Endometrium (tissue), 2 donors: ENCODE results near the gene RASA3.
A peak's percentile ranks its signal among the peaks of the same experiment; 100 is the strongest.

Experiments
- FAIRE-seq: peaks from 2 replicates; lab custom pipeline; 2012; peaks lifted over from hg19 to GRCh38; lab: Jason Lieb, UNC
- donor health status: control.
- donor health status: control.

The RASA3 gene

DNA sequence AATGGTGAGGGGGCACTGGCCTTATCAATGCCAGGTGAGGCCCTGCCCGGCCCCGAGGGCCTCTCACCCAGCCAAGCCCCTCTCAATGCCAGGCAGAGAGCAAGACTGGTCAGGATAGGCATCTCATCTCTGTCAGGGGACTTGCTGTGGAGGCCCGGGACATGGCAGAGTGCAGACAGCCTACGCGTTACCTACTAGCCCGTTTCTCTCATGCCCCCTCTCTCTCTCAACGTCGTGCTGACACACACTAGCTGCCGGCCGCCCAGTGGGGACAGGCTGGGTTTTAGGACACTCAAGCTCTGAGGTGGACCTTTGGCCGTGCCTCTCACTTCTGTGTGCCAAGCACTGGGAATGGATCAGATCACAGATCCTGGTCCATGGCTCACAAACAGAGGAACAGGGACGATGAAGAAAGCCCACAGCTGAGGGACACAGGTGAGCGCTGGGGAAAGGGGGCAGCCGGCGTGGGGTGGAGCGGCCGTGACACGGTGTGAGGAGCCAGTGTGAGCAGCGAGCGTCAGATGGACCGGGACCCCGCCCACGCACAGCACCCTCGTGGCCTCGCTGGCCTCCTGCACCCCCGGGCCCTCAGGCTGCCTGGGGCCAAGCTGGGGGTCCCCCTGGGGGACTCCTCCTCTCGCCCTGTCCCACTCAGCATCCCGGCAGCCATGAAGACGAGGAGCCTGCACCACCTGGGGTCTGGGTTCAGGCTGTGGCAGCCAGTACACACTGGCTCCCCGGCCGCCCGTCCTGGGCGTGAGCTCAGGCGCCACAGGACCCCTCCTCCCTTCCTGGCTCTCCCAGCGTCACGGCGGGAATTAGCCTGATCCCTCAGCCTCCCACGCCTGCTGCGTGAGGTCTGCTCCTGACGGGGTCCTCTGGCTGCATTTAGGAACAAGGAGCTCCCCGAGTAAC lies 81.6 kb downstream of the RASA3 start:
- FAIRE-seq, result no peak

DNA sequence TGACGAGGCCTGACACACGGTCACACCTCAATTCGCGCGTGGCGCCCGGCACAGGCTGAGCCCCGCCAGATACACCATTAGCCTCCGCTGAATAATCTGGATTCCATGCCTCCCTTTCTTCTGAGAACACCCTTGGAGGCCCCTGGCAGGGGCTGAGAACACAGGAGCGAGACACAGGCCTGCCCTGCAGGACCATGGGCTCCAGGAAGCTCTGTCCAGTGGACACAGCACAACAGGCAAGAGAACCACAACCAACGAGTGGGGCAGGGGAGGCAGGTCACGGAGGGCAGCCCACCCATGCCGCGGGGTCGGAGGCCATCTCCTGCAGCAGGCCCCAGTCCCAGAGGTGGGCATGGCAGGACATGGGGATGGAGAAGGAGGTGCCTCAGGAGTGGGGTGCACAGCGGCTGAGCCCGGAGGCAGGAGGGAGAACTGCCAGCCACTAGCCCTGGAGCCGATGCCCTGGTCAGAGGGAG lies 82.8 kb downstream of the RASA3 start:
- FAIRE-seq, result no peak

DNA sequence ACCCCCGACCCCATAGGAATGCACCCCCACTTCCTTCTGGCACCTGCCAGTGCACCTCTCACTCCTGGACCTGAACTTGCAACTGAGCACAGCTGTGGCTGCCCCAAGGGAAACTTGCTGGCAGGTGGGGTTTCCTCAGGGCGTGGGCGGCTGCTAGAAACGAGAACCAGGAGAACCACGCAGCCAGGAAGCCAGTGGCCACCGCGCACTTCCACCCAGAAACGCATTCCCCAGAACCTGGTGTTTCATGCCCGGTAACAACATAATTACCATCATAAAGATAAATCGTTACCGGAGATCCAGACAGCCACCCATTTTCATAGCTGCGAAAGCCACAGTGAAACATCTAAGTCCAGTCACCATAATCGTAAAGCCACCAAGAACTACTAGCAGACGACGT lies 83.4 kb downstream of the RASA3 start:
- FAIRE-seq, result no peak

GRCh38 chr13:114048443-114048842 lies 84.0 kb downstream of the RASA3 start:
- FAIRE-seq, result no peak

DNA sequence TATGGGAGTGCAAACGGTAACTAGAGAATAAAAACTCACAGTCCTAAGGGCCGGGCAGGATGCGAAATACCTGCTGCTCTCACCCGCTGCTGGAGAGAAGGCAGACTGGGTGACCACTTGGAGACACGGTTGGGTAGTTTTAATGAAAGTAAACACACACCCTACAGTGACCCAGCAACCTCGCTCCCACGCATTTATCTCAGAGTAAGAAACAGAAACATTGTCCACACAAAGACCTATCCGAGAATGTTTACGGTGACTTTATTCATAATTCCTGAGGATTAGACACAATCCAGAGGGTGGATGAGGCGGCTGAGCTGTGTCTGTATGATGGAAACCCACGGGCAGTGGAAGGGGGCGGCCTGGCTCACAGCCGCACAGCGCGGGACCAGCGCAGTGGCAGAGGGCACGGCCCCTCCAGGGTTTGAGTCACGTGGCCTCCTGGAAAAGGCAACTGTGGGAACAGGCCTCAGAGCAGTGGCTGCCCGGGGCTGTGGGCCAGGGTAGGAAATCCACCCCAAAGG lies 85.0 kb downstream of the RASA3 start:
- peak; percentile 76 for FAIRE-seq

GRCh38 chr13:114046431-114046975 lies 85.9 kb downstream of the RASA3 start:
- no peak for FAIRE-seq

GRCh38 chr13:114045113-114045735 lies 87.2 kb downstream of the RASA3 start:
- FAIRE-seq, result no peak

DNA sequence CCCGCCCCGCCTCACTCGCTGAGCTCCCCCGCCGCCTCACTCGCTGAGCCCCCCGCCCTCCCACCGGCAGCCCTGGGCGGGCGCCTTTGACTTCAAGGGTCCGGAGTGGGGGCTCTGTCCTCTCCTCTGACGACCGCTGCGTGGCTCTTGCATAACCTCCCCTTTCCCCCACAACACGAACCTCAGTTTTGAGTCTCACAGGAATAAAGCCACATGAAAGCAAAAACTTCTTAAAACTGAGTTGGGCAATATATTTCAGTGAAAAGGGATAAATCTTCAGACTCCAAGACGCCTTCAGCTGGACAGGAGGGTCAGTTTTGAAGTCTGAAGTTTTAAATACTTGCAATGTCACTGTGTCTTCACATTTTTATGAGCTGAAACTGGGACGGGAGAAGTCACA lies 87.9 kb downstream of the RASA3 start:
- peak; percentile 92 for FAIRE-seq

DNA sequence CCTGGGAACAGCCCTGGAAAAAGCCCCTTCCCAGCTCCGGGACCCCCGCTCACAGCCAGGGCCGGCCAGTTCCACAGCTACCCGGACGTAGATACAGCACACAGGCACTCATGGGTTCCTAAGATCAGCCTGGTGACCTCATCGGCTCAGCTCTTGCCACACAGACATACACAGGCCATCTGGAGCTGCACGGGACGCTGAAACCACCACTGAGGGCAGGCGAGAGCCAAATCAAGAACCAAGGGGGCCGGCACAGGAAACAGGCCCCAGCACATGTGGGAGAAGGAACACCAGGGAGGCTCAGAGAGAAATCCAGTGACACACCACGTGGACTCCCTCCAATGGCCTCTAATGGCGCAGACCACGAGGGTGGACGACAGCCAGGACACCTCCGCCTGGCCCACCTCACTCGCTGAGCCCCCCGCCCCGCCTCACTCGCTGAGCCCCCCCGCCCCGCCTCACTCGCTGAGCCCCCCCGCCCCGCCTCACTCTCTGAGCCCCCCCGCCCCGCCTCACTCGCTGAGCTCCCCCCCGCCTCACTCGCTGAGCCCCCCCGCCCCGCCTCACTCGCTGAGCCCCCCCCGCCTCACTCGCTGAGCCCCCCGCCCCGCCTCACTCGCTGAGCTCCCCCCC lies 88.9 kb downstream of the RASA3 start:
- FAIRE-seq, result no peak

- no peak for FAIRE-seq
Measured at GRCh38 chr13:114042066-114042815, 90.2 kb downstream of the RASA3 start.

DNA sequence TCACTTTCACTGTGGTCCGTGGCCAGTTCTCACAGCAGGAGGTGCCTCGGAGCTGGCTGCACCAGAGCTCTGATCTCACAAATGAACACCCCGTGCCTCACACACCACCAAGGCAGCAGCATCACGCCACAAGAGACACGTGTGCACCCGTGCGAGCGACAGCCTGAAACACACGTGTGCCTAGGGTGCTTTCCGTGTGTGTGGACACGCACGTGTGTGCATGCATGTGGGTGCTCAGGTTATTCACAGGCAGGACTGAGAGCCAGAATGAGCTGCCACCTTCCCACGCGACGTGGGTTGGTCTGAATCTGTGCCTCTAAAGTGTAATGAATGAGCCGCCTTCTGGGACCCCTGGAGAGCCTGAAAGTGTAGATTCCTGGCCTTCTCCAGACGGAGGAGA lies 90.9 kb downstream of the RASA3 start:
- no peak for FAIRE-seq

DNA sequence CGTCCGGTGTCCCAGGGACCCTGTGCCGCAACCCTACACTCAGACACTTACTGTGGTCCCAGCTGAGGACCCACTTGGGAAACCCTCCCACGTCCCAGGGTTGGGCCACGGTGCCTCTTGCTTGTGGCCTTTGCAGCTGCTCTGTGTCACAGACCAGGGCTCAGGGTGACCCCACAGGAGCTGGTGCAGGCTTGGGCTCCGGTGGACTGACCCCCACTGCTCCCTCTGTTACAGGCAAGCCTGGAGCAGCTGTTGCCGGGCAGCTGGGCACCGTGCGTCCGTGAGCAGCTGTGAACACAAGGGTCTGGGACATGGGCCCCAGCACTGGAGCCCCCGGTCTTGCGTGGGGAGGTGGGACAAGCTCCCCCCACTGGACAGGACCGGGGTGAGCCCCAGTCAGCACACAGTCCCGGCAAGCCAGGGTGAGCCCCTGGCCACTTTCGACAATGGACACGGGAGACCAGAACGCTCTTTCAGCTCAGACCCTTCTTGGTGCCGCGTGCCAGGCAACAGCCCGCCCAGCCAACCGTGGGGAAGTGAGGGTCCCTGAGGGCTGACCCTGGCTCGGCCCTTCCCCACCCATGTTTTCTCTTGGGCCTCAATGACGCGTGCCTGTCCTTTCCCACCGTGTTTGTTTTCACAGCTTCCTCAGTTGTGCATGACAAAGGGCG lies 92.8 kb downstream of the RASA3 start:
- no peak for FAIRE-seq

GRCh38 chr13:114038900-114039299 lies 93.5 kb downstream of the RASA3 start:
- FAIRE-seq, result no peak

- FAIRE-seq, result no peak
Measured at GRCh38 chr13:114038211-114038613, 94.2 kb downstream of the RASA3 start.

DNA sequence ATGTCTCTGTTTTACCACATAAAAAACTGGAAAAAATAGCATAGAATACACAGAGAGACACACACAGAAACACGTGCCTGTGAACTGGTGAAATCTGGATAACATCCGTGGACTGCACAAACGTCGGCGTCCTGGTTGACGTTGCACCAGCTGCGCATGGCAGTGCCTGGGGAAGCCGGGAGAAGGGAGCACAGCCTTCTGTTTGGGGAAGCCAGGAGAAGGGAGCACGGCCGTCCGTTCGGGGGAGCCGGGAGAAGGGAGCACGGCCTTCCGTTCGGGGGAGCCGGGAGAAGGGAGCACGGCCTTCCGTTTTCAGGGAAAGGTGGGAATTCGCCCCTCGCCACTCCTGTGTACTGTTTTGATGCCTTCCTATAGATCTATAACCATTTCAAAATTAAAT lies 94.7 kb downstream of the RASA3 start:
- FAIRE-seq, result no peak

GRCh38 chr13:114035583-114036531 lies 96.6 kb downstream of the RASA3 start:
- FAIRE-seq, result no peak

GRCh38 chr13:114035186-114035582 lies 97.2 kb downstream of the RASA3 start:
- no peak for FAIRE-seq

GRCh38 chr13:114034481-114034891 lies 97.9 kb downstream of the RASA3 start:
- peak; percentile 23 for FAIRE-seq

DNA sequence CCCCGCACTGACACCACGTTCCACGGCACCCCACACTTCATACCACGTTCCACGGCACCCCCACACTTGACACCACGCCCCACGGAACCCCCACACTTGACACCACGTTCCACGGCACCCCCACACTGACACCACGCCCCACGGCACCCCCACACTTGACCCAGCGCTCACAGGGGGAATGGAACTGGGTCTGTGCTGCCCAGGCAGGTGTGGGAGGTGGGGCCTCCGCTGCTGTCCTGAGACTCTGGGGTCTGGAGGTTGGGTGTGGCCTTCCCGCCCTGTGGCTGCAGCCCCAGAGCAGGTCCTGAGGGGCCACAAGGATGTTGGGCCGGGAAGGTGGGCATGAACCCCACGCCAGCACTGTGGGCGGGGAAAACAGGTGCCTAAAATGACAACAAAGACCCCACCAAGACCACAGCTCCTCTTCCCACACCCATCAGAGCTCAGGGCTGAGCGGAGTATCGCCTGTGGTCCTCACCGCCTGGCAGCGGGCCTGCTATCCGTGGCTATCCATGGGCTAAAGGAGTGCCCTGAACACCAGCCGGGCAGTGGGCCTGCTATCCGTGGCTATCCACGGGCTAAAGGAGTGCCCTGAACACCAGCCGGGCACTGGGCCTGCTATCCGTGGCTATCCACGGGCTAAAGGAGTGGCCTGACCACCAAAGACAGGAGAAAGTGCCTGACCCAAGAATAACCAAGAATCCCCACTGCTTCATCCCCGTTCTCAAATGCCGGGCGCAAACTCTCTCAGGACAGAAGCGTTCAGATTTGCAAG lies 98.7 kb downstream of the RASA3 start:
- FAIRE-seq, result no peak
